Measurements from ENCODE around the gene KRT28.
A peak's percentile ranks its signal among the peaks of the same experiment; 100 is the strongest.

The KRT28 gene

GRCh38 chr17:40799859-40800258 lies at the start of gene KRT28:
TSS of gene KRT28 (minus strand) at chr17:40799959. CDS start at chr17:40799893, 66 bp downstream.
- DNase-seq = no peak

DNA sequence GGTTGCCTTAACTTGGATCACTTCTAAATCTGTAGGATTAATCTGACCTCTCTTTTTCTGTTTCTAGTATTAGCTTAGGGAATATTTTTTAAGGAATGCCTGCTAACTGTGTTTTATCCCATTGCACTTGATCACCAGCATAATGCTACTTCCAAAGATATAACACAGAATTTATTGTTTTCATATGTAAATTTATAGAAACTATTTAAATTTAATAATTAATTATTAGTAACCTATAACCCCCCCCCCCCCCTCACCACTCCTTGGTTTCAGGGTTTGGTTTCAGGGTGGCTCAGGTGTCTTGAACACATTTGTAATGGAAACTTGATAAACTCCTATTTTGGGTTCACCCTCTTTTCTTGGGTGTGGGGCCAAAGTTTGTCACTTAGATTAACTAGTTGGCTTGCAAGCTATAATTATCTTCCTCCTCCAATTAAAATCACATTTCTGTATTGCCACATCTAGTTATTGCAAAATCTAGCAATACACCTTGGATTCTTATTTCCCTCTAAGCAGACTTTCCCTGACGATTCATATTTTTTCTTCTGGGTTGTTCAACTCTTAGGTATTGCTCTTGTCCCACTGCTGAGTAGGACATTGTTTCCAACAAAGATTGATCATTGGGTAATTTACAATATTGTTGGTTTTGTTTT lies 49.0 kb upstream of the KRT28 start:
- no peak for DNase-seq

DNA sequence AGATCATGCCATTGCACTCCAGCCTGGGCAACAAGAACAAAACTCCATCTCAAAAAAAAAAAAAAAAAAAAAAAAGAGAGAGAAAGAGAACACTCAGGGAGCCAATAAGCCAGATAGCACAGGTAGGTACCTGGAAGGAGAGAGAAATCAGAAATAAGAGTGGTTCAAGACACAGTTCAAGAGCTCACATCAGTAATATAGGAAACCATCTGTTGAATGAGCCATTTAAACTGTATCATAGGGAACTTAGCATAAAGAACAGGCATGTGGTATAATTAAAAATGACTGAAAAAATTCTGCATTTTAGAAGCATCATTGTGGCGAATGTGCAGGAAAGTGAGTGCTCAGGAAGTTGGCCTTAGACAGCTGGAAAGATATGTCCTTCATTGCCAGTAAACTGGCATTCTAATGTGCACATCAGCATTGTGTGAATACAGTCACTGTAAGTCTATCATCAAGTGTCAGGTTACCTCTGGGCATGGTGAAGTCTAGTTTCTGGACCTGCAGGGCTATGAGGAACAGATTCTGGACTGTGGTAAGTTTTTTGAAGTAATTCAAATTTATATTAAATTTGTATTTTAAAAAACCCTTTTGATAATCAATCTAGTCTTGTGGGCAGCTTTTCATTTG lies 46.9 kb upstream of the KRT28 start:
- no peak for DNase-seq

DNA sequence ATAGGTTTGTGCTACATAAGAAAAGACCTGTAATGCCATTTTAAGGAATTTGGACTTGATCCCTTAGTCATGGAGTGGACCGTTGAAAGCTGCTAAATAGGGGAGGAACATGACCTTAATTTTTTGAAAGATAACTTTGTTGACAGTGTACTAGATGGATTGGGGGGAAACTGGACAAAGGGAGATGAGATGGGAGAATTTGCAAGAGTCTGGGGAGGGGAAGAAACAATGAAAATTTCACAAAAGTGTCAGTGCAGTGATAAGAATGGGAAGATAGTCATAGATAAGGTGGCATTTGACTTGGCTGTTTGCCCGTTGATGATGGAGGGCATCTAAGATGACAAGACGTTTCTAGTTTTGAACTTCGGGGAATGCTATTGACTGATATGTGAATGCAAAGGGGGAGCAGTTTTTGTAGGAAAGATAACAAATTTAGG lies 44.9 kb upstream of the KRT28 start:
- DNase-seq = no peak

- DNase-seq = no peak
These were observed 43.5 kb upstream of the KRT28 start for GRCh38 chr17:40843242-40843641.

GRCh38 chr17:40841246-40841645 lies 41.5 kb upstream of the KRT28 start:
- no peak for DNase-seq

DNA sequence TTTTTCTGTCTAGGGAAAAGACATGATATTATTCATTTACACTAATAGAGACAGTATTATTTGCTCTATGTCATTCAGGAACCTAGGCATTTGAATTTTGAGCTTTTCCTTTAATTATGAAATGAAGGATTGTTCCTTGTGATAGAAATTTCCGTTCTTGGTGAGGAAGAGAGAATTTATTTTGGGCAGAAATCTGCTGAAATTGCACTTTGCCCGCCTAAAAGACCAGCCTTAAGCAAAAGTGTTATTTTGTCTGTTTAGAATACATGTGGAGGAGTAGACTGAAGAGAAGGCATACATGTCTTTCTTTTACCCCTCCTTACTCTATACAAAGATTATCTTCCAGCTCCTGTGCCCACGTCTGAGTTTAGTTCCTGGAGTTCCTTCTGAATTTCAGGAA lies 39.4 kb upstream of the KRT28 start:
- no peak for DNase-seq

- no peak for DNase-seq
These were observed 36.3 kb upstream of the KRT28 start for GRCh38 chr17:40836020-40836419.

GRCh38 chr17:40833882-40834281 lies 34.1 kb upstream of the KRT28 start:
- DNase-seq = no peak

DNA sequence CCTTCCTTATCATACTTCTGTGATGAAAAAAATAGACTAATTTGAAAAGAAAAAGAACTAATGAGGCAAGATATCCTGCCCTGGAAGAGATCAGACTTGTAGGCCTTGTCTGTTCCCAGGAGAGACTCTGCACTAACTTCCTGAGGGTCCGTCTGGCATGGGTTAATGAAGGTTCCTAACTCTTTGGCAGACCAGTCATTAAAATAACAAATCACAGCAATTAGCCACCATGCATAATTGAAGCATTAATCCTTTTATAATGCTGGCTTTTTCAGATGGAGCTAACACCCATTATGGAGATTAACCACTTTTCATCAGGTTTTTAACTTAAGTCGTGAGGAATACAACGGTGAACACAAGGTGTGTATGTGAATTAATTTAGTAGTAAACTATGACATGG lies 33.1 kb upstream of the KRT28 start:
- DNase-seq = no peak

DNA sequence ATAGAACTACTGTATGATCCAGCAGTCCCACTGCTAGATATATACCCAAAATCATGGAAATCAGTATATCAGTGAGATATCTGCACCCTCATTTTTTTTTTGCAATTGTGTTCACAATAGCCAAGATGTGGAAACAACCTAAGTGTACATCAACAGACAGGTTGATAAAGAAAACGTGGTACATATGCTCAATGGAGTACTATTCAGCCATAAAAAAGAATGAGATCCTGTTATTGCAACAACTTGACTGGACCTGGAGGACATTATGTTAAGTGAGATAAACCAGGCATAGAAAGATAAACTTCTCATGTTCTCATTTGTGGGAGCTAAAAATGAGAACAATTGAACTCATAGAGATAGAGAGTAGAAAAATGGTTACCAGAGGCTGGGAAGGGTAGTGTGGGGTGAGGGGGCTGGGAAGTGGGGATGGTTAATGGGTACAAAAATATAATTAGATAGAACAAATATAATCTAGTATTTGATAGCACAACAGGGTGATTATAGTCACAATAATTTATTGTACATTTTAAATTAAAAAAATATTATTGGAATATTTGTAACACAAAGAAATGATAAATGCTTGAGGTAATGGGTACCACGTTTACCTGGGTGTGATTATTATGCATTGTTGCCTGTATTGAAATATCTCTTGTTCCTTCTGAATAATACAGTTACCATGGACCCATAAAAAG lies 30.5 kb upstream of the KRT28 start:
- DNase-seq = no peak

GRCh38 chr17:40828454-40829044 lies 28.8 kb upstream of the KRT28 start:
- DNase-seq = no peak

- DNase-seq = no peak
These were observed 28.1 kb upstream of the KRT28 start for GRCh38 chr17:40827746-40828453.

GRCh38 chr17:40825599-40825998 lies 25.8 kb upstream of the KRT28 start:
- DNase-seq = no peak

GRCh38 chr17:40824015-40824832 lies 24.5 kb upstream of the KRT28 start:
- no peak for DNase-seq

- no peak for DNase-seq
These were observed 22.5 kb upstream of the KRT28 start, which contains the start of gene KRT10 for GRCh38 chr17:40822132-40822812. TSS of gene KRT10 (minus strand) at chr17:40822614. CDS start at chr17:40822585, 29 bp downstream.

DNA sequence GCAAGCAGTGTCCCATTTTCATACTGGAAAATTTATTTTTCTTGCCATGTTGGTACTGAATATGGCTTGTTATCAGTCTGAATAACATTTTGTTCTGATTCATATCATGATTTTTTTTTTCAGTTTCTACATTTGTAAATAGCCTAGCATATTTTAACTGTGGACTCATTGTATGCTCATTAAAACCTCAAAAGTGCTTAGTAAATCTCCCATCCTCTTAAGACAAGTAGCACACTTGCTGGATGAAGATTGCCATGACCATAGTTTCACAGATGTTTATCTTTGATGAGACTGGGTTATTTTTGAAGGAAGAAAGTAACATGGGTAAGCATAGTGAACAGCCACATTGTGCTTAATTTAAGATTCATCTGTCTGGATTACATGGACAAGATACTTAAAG lies 21.8 kb upstream of the KRT28 start:
- DNase-seq = no peak

GRCh38 chr17:40820228-40820838 lies 20.6 kb upstream of the KRT28 start:
- DNase-seq = no peak

DNA sequence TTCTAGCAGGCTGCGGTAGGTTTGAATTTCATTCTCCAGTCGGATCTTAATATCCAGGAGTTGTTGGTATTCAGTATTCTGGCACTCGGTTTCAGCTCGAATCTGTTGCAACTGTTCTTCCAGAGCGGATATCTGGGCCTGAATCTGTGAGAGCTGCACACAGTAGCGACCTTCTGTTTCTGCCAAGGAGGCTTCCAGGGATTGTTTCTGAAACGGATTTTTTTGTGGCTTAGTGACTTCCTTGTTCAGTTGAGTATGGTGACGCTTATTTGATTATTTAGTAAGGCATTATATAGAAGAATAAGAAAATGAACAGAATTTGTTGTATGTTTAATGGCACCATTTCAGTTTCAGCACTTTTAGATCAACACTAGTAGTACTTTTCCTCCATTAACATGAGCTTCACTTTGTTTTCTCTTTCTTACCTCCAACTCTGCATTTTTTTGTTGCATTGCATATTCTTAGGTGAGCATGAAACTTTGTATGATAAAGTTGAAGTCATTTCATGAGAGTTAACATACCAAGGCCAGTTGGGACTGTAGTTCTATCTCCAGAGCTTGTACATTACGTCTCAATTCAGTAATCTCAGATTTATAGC lies 19.9 kb upstream of the KRT28 start:
- DNase-seq = no peak

DNA sequence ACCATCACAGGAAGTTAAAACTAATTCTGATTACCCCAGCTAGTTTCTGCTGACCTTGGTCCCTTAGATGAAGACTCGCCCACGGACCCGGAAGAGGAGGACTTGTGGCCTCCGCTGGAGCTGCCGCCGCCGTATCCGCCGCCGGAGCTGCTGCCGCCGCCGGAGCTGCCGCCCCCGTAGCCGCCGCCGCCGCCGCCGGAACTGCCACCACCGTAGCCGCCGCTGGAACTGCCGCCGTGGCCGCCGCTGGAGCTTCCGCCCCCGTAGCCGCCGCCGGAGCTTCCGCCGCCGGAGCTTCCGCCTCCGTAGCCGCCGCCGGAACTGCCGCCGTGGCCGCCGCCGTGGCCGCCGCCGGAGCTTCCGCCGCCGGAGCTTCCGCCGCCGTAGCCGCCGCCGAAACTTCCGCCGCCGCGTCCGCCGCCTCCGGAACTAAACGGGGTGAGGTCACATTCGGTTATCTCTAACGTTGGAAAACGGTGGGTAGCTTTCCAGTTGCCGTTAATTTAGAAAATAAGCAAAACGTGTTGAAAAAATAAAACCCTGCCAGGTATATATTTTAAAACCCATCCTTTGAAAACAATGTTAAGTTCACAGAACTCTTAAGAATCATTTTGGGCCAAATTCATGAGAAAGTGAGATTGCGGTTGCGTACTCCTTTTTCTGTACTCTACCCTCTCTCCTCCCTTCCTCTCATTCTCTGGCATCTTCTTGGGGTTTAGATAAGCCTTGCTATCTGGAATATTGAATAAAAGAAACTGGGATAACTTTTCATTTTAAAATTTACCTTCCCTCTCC lies 19.2 kb upstream of the KRT28 start:
- DNase-seq = peak; percentile 87

All from stimulated activated CD4-positive, alpha-beta T cell treated with anti-CD3 and anti-CD28 coated beads, Interleukin-15, amount 100 ng/mL, for 24 hours (primary cell).